ENCODE results near the gene LTBP2.

The LTBP2 gene

DNA sequence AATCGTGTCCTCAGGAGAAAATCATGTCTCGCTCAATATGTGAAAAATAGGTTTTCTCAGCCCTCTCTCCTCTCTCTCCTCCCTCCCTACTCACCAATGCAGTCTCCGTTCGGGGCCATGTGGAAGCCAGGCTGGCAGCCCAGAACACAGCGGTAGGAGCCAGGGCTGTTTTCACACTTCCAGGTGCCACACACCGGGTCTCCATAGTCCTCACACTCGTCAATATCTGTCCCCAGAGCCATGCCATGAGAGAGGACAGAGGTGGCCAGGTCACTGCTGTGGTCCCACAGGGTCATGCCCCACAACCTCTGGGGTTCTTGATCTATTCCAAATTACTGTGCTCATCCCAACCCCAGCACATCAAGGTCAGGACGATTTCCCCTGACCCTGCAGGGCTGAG lies 105.0 kb downstream of the LTBP2 start:
- DNase-seq (ENCODE audit: low read depth in 3 of 3) = no peak

DNA sequence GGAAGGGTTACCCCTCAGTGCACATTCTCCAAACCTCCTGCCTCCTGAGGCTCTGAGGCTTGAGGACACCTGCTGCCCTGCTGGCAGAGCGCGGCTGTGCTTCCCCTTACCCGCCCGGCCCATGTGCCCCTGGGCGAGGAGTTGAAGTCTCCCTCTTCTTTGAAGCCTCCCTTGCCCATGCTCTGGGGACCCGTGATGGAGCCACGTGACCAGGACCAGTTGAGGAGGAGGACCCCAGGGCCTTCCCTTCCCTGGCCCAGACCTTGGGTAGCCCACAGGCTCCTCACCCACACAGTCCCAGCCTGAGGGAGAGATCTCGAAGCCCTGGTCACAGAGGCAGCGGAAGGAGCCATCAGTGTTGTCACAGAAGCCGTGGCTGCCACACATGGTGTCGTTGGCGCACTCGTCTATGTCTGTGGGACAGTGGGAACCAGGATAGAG lies 105.6 kb downstream of the LTBP2 start:
- DNase-seq (ENCODE audit: low read depth in 3 of 3) = no peak

DNA sequence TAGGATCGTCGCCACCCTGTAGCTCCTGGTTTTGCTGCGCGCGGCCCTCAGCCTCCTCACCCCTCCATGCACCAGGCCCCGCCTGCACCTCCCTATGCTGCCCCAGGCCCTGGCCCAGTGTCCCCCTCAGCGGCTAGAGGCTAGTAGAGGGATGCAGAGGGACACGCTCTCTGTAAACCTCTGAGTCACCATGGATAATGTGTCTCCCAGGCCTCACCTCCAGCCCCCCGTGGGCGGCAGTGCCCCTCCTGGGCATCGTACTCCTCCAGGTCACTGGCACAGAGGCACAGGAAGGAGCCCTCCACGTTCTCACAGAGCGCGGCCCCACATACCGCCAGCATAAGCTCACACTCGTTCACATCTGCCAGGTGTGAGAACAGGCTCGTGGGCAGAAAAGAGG lies 106.2 kb downstream of the LTBP2 start:
- DNase-seq (ENCODE audit: low read depth in 3 of 3) = no peak

DNA sequence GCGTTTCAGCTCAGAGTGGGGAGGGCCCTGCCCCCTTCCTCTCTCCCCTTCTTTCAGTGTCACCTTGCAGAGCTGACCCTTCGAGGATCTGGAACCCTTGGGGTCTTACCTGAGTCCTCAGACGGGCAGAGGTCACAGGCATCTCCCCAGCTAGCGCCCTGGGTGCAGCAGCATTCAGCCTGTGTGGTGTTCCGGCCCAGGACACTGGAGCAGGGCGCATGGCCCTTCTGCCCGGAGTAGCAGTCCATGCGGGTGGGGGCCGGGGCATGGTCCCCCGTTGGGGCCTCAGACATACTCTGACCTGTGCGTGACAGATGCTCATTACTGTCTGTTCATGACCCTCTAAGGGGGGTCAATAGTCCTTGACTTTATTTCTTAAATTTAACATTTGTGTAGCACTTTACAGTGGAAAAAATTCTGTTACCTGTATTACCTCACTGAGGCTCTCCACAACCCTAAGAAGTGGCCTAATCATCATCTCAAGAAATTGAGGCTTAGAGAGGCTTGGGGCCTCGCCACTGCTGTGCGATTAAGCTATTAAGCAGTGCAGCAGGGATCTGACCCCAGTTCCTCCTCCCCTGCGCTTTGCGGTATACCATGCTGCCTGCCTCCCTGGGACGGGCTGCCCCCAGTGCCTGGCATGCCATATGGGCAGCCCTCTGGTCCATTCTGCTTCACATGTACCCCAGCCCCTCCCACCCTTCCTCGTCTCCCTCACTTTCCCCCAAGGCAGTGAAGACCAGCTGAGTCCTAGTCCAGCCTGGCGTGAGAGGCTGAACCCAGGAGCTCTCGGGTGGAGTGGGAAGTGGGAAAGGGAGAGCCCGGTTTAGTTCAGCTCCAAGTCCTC lies 106.9 kb downstream of the LTBP2 start:
- DNase-seq (ENCODE audit: low read depth in 3 of 3) = no peak

DNA sequence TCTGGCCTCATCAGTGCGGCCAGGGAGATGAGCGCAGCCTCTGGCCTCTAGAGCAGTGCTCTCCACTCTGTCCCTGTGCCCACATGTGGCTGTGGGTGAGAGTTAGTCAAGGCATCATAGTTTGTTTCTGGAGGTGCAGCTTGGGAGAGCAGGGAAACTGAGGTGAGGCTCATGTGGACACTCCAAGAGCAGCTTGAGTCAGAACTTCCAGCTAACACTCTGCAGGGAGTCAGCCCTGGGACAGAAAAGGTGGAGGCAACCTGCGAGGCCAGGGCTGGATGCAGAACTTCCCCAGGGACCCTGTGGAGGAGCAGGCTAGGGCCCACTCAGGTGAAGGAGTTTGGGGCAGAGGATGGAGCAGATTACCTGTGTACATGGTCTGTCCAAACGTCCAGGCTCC lies 107.6 kb downstream of the LTBP2 start:
- DNase-seq (ENCODE audit: low read depth in 3 of 3) = no peak

DNA sequence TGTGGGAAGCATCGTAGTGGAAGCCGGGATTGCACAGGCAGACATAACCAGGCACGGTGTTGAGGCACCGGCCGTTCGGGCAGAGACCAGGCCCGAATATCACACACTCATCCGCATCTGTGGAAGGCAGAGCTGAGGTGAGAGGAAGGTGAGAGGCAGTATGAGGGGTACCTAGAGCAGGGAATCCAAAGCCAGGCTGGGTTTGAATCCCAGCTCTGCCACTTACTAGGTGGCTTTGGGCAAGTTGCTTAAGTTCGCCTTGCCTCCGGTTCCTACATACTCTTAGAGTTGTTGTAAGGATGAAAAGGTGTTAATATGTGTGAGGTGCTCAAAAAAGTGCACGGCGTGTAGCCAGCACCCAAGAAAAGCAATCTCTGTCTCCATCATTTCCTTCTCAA lies 108.1 kb downstream of the LTBP2 start:
- no peak for DNase-seq (ENCODE audit: low read depth in 3 of 3)

DNA sequence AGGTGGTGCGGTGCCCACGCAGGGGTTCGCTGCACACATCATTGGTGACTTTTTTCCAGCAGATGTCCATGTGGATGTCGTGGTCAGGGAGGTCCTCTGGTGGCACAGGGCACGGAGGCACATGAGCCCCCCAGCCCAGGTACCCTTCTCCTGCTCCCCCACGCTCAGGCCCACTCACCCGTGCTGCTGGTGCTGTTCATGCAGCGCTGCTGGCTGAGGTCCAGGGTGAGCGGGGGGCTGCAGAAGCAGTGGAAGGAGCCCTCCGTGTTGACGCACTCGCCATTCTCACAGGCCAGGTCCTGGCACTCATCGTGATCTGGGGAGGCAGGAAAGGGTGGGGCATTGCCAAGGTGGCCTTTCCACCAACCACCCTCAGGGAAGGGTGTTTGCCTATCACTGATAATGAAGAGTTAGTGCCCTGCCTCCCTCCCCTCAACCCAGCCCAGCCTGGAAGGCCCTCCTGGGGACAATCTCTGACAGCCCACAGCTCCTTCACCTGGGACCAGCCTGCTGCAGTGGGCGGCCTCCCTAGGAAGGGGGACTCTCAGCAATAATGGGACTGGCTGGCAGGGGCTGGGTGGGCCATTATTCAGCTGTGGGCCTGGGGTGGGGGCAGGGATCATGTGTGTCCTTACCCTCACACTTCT lies 108.6 kb downstream of the LTBP2 start:
- no peak for DNase-seq (ENCODE audit: low read depth in 3 of 3)

DNA sequence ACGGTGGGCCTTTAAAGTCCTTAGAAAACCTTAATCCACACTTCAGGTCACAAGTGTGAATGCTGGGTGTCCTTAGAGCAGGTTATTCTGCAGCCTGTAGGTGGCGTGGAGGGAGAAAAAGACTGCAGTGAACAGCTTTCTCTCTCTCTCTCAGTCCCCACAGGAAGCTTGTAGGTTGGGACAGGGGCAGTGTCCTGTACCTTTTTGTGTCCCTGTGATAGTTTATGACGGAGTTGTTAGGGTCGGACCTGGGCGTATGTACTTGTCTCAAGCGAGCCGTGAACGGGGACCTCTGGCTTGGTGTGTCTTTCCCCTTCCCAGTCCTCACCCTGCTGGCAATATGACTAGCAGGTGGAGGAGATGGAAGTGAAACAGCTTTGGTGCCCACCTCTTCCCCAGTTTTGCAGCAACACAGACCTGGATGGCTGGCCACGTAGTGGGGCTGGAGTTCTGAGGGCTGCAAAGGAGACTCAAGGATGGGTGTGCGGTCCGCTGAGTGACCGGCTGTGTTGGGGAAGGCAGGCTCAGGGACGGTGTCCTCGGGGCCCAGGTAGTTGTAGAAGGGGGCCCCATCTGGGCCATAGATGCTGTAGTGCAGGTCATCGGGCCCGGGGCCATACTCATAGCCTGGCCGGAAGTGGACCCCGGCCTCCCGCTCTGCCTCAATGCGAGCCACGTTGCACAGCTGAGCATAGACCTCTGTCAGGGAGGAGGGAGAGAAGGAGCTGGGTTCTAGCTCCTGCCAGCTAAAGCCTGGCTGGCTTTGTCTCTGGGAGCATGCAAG lies 109.6 kb downstream of the LTBP2 start:
- no peak for DNase-seq (ENCODE audit: low read depth in 3 of 3)

DNA sequence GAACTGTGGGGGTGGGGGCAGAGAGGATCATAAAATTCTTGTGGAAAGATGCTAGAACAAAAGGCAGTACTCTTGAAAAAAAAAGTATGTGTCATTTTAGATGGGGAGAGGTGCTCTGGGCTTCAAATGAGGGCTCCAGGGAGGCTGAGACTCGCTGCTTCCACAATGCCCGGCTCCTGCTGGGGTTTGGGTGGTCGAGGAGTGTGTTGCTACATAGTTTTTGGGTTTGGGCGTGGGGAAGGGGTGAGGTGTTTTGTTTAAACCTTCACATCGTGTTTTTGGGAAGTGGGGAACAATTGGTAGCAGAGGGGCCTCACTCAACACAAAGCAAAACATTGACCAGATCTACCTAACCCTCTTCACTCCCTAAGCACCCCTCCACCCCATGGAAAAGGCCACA lies 110.3 kb downstream of the LTBP2 start:
- no peak for DNase-seq (ENCODE audit: low read depth in 3 of 3)

DNA sequence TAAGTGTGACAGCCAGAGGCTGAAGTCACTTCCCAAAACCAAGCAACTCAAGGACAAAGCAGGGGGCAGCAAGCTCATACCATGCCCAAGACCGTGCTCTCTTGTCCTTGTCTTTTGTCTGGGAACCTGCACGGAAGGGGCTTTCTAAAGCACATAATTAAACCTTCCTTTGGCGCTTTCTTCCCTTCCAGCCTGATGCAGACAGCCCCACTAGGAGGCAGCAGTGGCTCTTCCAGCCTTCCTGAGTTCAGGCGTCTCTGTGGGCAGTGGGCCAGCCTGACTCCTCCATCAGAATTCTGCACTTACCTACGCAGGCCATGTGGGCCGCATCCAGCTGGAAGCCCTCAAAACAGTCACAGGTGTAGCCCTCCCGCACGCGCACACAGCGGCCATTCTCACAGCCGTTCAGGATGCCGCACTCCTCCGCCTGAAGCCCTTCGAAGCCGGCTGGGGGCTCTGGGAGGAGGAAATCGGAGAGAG lies 110.9 kb downstream of the LTBP2 start:
- DNase-seq (ENCODE audit: low read depth in 3 of 3) = no peak

DNA sequence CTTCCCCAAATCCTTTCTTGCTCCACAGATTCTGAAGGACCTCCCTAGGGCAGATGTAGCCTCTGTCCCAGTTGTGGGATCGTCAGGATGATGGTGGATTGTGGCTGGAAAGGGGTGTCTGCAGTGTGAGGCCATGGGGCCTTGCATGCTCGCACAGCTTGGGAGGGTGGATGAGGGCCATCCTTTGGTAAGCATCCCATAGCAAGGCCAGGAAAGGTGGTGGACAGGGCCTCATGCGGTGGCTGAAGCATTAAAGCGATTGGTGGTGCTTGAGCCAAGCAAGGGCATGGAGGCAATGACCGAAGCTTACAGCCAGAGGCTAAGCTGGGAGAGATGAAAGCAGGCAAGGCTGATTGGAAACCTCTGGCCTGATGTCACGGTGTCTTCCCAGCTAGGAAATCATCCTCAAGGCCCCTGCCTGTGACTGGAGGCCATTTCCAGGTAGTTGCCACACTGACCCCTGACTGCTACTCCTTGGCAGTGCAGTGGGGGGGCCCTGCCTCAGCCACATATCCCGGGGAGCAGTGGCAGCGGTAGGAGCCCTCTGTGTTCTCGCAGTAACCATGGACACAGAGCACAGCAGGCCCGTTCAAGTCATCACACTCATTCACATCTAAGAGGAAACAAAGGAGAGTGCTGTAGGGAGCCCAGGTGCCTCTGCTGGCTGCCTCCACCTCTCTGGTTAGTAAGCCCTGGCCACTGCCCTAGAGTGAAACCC lies 111.5 kb downstream of the LTBP2 start:
- no peak for DNase-seq (ENCODE audit: low read depth in 3 of 3)

DNA sequence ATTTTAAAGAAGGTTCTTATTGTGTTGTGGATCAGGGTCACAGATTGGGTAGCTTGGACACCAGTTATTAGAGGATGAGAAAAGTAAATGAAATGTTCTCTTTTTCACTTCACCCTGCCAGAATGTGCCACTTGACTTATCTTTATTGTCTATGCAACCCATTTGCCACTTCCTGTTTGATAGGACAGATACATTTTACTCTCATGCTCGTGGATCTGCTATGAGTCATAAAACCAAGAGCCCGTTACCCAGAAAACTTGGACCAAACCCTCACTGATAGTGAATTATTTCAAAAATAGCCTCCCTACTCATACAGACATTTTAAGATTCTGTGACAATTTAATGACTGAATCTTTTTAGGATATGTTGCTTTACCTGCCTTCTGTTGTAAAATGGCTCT lies 116.7 kb downstream of the LTBP2 start:
- no peak for DNase-seq (ENCODE audit: low read depth in 3 of 3)

DNA sequence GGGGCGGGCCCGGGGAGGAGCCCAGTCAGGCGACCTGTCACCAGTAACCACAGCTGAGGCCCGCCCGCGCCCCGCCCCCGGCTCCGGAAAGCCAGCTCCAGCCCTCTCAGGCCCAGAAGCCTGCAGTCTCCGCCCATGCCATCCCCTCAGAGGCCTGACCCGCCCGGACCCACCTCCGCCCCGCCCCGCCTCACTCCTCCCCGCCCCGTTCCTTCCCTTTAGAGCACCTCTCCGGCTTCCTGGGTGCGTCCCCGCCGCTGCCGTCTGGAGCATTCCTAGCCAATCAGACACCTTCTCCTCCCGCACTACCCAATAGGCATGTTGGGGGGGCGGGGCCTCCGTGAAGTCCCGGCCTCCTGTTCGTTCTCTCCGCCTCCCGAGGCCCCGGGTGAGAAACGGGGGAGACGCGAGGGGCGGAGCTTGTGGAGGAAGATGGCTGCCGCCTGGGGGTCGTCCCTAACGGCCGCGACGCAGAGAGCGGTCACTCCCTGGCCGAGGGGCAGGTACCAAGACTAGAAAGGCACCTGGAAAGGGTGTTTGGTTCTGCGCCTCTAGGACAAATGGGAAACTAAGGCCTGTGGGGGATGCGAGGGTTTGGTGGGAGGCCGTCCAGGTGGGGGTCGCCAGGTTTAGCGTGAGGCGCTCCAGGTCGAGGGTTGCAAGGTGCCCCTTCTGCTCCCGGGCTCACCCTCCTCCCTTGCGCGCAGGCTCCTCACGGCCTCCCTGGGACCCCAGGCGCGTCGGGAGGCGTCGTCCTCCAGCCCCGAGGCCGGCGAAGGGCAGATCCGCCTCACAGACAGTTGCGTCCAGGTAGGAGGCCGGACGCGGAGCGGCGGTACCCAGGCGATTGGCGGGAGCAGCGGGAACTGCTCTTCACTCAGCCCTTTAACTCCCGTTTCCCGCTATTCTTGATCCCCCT lies 118.4 kb downstream of the LTBP2 start, which contains the start of gene ISCA2:
ISCA2 (plus strand) TSS at position 423 of the 919 bp plus-strand sequence; CDS start at position 433, 10 bp downstream.
- peak; percentile 96 to 100 (median 99) for DNase-seq (ENCODE audit: low read depth in 3 of 3)

DNA sequence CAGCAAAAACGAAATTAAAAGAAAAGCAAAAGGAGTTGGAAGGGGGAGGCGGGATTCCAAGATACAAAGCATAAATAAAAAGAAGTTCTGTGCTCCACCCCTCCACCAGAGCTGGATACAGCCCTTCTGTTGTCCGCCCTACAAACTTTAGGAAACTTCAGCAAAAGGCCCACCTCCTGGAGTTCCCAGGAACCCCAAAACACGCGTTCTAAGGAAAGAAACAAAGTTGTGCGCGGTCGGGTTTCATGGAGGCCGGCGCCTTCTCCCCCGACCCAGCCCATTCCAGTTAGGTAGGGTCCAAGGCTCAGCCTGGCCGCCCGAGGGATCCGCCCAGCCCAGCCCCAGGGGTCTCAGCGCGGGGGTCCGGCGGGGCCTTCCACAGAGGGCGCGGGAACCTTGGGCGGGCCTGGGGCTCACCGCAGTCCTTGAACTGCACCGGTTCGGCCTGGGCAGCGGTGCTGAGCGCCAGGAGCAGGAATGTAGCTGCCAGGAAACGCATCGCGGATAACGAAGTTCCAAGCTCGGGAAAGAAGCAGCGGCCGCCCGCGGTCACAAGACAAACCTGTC lies 119.2 kb downstream of the LTBP2 start, which contains the start of gene NPC2:
NPC2 (minus strand) TSS at position 530 of the 567 bp plus-strand sequence; CDS start at position 499, 31 bp downstream.
- DNase-seq (ENCODE audit: low read depth in 3 of 3) = no peak

DNA sequence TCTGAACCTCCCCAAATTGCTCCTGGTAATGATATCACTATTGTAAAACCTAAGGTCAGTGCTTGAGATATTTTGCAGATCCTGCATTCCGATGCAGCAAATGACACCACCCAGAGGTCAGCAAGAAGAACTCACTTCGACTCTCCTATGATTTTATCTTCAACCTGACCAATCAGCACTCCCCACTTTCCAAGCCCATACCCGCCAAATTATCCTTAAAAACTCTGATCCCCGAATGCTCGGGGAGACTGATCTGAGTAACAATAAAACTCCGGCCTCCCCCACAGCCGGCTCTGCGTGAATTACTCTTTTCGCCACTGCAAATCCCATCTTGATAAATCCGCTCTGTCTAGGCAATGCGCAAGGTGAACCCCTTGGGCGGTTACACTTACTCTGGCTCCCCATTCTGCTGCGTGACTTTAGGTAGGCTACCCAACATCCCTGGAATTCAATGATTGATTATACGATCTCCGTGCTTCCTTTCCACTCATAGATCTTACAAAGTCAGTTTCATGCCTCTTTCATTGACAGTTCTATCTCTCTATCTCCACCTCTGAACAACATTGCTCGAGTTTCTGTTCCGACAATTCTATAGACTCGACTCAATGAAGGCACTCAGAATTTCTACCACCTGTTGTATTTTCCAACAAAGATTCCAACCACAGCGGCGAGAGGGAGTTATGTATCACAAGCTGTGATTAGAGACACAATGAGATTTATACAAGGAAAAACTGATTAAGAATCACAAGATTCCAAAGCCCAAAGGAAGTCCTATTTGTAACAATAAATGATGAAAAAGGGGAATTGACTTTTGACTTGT lies 119.9 kb downstream of the LTBP2 start:
- no peak for DNase-seq (ENCODE audit: low read depth in 3 of 3)

DNA sequence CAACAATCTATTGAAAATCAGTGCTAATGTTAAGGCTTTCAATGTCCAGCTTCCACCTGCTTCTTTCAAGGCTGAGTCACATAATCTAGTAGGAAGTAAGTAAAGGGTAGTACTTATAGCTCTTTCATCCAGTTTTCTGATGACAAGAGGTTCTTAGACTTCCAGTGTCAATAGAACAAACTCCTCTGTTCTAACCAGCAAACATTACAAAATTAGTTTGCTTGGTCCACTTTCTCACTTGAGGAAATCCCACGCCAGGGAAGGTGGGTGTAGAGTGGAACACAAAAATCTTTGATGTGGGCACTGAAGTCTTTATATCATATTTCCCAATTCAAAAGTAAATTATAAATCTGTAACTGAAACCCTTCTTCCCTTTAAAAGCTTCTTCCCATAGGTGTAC lies 121.6 kb downstream of the LTBP2 start:
- no peak for DNase-seq (ENCODE audit: low read depth in 3 of 3)

DNA sequence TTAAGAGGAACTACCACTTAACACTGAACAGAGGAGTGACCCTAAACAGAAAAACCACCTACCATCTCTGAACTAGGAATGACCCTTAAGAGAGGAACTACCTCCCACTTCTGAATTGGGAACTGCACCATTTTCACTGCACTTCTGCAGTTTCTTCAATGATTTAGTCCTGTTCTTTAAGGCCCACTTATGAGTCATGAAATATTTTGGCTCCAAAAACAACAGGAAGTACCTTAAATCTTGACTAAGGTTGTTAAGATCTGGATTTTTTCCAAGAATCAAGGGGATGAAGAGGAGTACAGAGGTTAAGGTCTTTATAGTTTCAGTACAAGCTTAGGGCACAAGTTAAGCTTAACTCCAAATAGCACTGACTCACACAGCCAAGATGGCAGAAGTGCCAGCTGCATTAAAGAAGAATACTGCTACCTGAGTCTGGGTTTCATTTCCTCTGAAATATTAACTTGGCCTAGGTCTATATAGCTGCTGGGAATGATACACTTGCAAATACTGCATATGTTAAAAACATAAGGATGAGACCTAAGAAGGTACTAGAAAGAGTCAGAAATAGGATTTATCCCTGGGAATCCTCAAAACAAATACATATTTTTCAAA lies 123.1 kb downstream of the LTBP2 start:
- no peak for DNase-seq (ENCODE audit: low read depth in 3 of 3)

DNA sequence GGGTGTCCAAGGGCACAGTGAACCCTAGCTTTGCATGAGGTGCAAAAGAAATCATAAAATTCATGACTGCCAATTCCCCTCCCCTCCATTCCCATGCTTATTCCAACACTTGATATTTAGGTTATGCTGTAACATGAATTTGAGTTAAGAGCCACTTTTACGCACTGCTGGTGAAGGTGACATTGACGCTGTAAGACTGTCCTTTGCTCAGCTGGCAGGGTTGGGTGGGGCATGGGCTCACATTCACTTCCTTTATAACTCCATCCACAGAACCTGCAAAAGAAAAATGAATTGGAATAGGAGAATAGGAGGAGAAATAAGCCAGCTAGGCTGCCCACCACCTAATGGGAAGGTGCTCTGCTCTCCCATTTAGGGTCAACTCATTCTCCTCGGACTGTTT lies 125.9 kb downstream of the LTBP2 start:
- no peak for DNase-seq (ENCODE audit: low read depth in 3 of 3)

DNA sequence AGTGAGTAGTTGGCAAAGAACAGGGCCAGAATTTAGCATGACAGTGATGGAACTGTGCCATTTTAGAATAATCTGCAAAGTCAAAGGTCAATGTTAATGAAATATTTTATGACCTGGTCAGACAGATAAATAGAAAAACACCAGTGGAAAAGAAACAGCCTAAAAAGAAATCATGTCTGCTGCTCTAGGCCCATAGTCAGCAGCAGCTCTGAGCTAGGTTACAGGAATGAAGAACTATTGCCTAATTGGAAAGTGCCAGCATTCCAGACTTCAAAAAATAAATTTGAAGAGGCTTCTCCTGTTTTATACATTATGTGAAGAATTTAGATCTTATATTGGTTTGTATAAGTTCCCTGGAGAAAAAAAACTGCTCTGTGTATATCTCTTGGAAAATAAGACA lies 128.7 kb downstream of the LTBP2 start:
- DNase-seq (ENCODE audit: low read depth in 3 of 3) = no peak
